SK-N-MC (cell line): Measurements from ENCODE around the gene BCAS3.

Experiments used
- EZH2 ChIP-seq: fragments of 200-600 bp; sonication (generic); IDR thresholded peaks from one replicate; pipeline ENCODE4 v1.6.1; 2017; ENCODE audit warnings: antibody characterized with exemption
- FOXP2 ChIP-seq: optimal IDR thresholded peaks from 2 replicates; pipeline ENCODE3; 2011; ENCODE audit warnings: mild to moderate bottlenecking, moderate library complexity; ENCODE audit not compliant: insufficient read depth; ENCODE audit errors: extremely low read length, control extremely low read depth
- POLR2AphosphoS5 ChIP-seq: IDR thresholded peaks from 2 replicates; pipeline ENCODE4 v1.6.1; 2012; ENCODE audit warnings: mild to moderate bottlenecking, low read depth, low read length, borderline replicate concordance

GRCh38 chr17:61164517-61164916 is 486.9 kb downstream of the BCAS3 start:
- no peak for TF ChIP-seq EZH2
- TF ChIP-seq POLR2AphosphoS5, result no peak
- no peak for TF ChIP-seq FOXP2
